Thyroid gland (tissue), 4 donors: ENCODE measurements around the gene GNL1. TPM values are rescaled to one million over a fixed set of nuclear protein-coding genes. Genes with fewer than 3 reads are reported as not detected.

ENCODE experiments used
- DNase-seq, 2 donors: peaks; one replicate each; pipeline ENCODE4 v3.0.0-alpha.2; 2019
- H3K27ac ChIP-seq, 3 donors: fragments of 200-600 bp; sonication (generic); 1 replicate in 2 of 3; 2 replicates in 1 of 3; pipeline ENCODE4 v1.5.1; 2016 to 2019; ENCODE audit warnings: mild to moderate bottlenecking in 1 of 3, moderate library complexity in 1 of 3
- H3K27me3 ChIP-seq: fragments of 200-600 bp; sonication (generic); one replicate; pipeline ENCODE4 v1.5.1; 2019
- H3K36me3 ChIP-seq, 2 donors: fragments of 200-600 bp; sonication (generic); one replicate each; pipeline ENCODE4 v1.5.1; 2016 to 2019
- H3K4me1 ChIP-seq, 2 donors: fragments of 200-600 bp; sonication (generic); one replicate each; pipeline ENCODE4 v1.5.1; 2017 to 2019
- H3K4me3 ChIP-seq, 3 donors: fragments of 200-600 bp; sonication (generic); replicated peaks in 1 of 3; 1 replicate in 2 of 3; 2 replicates in 1 of 3; pipeline ENCODE4 v1.5.1; 2016; ENCODE audit warnings: mild to moderate bottlenecking in 1 of 3
- H3K9me3 ChIP-seq: fragments of 200-600 bp; sonication (generic); one replicate; pipeline ENCODE4 v1.5.1; 2017
- CTCF ChIP-seq, 6 experiments: fragments of 200-600 bp in 3 of 6; fragments of 450-650 bp in 3 of 6; sonication (generic) in 3 of 6; IDR thresholded peaks; one replicate each; pipeline ENCODE4 v1.5.1; 2016 to 2019; ENCODE audit warnings: antibody characterized with exemption in 6 of 6, mild to moderate bottlenecking in 2 of 6, inconsistent platforms in 1 of 6, moderate library complexity in 1 of 6
- POLR2A ChIP-seq, 2 donors: fragments of 450-650 bp; IDR thresholded peaks; one replicate each; pipeline ENCODE4 v1.6.1; 2017; ENCODE audit warnings: antibody characterized with exemption in 2 of 2, mild to moderate bottlenecking in 2 of 2, moderate library complexity in 1 of 2
- WGBS, 2 donors: methylation state at CpG; one replicate each; pipeline ENCODE4 v1.1.5; 2017; 5-methylcytosine and 5-hydroxymethylcytosine counted together
- intact Hi-C: fragments of 100-400 bp; cut with DNase I; formaldehyde crosslinking; loops from one replicate; pipeline ENCODE4 v1.15.1; 2023
- total RNA-seq, 4 donors: library from RNA; depleted of rRNA; stranded (reverse); fragments of >200 nt; gene quantifications; one replicate each; pipeline ENCODE4 v1.2.3, GENCODE V29; 2016

The GNL1 gene
- total RNA-seq, 4 donors from 2014 or later = 33.9 to 77.7 (median 37.7) TPM

- no peak overlapping the region for H3K4me3 ChIP-seq
- peaks cover 51 to 57% of the 10 kb centered on the region in 2 donors for H3K36me3 ChIP-seq
- no peak for DNase-seq
- H3K9me3 ChIP-seq = no peaks in the 10 kb centered on the region
- H3K27me3 ChIP-seq = no peaks in the 10 kb centered on the region
- H3K4me1 ChIP-seq = peaks cover 0 to under 1% of the 10 kb centered on the region in 2 donors
- 97 to 99% methylated on average over 8 of the region's 8 CpGs for WGBS, 2 donors
- H3K27ac ChIP-seq = no peak overlapping the region
- intact Hi-C loops = no loop called here
- no peak for TF ChIP-seq CTCF (IDR thresholded peaks at IDR 0.05)
These were observed 21.8 kb upstream of the GNL1 start for GRCh38 chr6:30578051-30578450.

GRCh38 chr6:30573113-30573512 is 16.8 kb upstream of the GNL1 start:
- intact Hi-C loops = no loop called here
- no peak for DNase-seq
- Histone ChIP-seq H3K27ac (no peak overlapping the region), H3K27me3 (no peaks in the 10 kb centered on the region), H3K4me1 (peaks cover 14 to 16% of the 10 kb centered on the region in 2 donors), H3K36me3 (peaks cover 9 to 15% of the 10 kb centered on the region in 2 donors), H3K4me3 (no peak overlapping the region), H3K9me3 (no peaks in the 10 kb centered on the region)
- 53 to 55% methylated on average over 4 of the region's 4 CpGs for WGBS, 2 donors
- no peak for TF ChIP-seq CTCF (IDR thresholded peaks at IDR 0.05)
- no peak for TF ChIP-seq POLR2A (IDR thresholded peaks at IDR 0.05)

- Histone ChIP-seq H3K4me1 (peaks cover 14 to 16% of the 10 kb centered on the region in 2 donors), H3K27me3 (no peaks in the 10 kb centered on the region), H3K4me3 (peak overlapping the region; percentile 3 to 68 (median 50)), H3K36me3 (peaks cover 0 to 6% of the 10 kb centered on the region in 2 donors), H3K9me3 (no peaks in the 10 kb centered on the region), H3K27ac (peak overlapping the region in 1 of 3 donors; percentile 82)
- no peak for DNase-seq
- TF ChIP-seq CTCF (IDR thresholded peaks at IDR 0.05) (no peak), POLR2A (IDR thresholded peaks at IDR 0.05) (no peak)
- intact Hi-C loops = no loop called here
These were observed 15.9 kb upstream of the GNL1 start for GRCh38 chr6:30572148-30572547.

GRCh38 chr6:30571762-30572082 is 15.4 kb upstream of the GNL1 start:
- TF ChIP-seq POLR2A (IDR thresholded peaks at IDR 0.05) (no peak), CTCF (IDR thresholded peaks at IDR 0.05) (no peak)
- peaks cover 0 to 2% of the 10 kb centered on the region in 2 donors for H3K36me3 ChIP-seq
- peaks cover 14 to 16% of the 10 kb centered on the region in 2 donors for H3K4me1 ChIP-seq
- intact Hi-C loops = no loop called here
- DNase-seq = no peak
- 1 to 3% methylated on average over 8 of the region's 8 CpGs for WGBS, 2 donors
- H3K27ac ChIP-seq = peak overlapping the region in 2 of 3 donors; percentile 77 to 82
- peak overlapping the region; percentile 3 to 68 (median 50) for H3K4me3 ChIP-seq
- no peaks in the 10 kb centered on the region for H3K27me3 ChIP-seq
- H3K9me3 ChIP-seq = no peaks in the 10 kb centered on the region

- peak within 1 kb of the TSS; percentile 64 to 82 (median 77) for H3K27ac ChIP-seq
- H3K27me3 ChIP-seq = no peaks in the 10 kb centered on the region
- peak; percentile 98 for DNase-seq
- WGBS, 2 donors = 0% methylated on average over 54 to 59 of the region's 59 CpGs
- H3K4me1 ChIP-seq = peaks cover 14 to 16% of the 10 kb centered on the region in 2 donors
- H3K9me3 ChIP-seq = no peaks in the 10 kb centered on the region
- H3K4me3 ChIP-seq = peak within 1 kb of the TSS; percentile 3 to 68 (median 50)
- no peaks in the 10 kb centered on the region for H3K36me3 ChIP-seq
- intact Hi-C loops = no loop called here
- no peak for TF ChIP-seq CTCF (IDR thresholded peaks at IDR 0.05)
- TF ChIP-seq POLR2A (IDR thresholded peaks at IDR 0.05) = peak in 1 of 2 donors; percentile 91
These were observed 14.9 kb upstream of the GNL1 start, which contains the start of gene ABCF1 for GRCh38 chr6:30571075-30571761. Gene ABCF1, plus strand, starts transcription at chr6:30571442. Its CDS starts 46 bp downstream, at chr6:30571488.
